Stimulated activated CD8-positive, alpha-beta memory T cell treated with anti-CD3 and anti-CD28 coated beads, Interleukin-2, amount 100 ng/mL, for 48 hours (primary cell): ENCODE measurements around the gene SLC12A7.
"Not testable (repeated sequence)": the region's sequence is repeated elsewhere in the genome, so short reads cannot be mapped to it uniquely, and the experiment has no call there.

Experiments used
- DNase-seq, 2 donors: peaks; one replicate each; pipeline ENCODE4 v3.0.0-alpha.2; 2020; ENCODE audit warnings: low read depth in 2 of 2

Gene SLC12A7

DNA sequence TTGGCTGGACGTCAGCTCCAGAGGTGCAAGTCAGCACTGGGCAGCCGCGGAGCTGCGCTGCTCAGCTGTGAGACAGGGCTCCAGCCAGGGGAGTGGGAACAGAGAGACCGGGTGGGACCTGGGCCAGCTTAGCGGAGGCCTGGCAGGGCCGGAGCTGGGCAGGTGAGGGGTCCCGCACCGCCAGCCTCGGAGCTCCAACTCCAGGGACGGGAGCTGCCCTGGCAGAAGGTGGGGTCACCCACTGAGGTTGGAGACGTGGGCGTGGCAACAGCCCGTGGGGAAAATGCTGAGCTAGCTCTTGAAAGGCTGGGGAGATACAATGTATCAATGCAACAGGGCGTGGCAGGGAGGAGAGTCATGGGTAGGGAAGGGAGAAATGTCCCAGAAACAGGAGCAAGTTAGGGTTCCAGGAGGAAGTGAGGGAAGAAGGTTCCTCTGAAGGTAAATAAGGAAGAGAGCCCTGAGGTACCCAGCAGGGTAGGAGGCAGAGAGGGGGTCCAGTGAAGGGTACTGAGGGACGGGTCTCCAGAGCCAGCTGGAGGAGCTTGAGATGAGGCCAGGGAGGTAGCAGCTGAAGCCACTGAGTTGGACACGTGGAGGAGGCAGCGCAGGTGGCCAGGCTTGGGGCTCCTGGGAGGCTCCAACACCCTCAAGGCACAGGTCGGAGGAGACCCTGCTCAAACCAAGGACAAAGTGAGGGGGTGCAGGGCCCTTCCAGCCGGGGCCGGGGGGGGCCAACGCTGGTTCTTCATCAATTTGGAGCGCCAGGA lies 104.0 kb downstream of the SLC12A7 start:
- no peak for DNase-seq

DNA sequence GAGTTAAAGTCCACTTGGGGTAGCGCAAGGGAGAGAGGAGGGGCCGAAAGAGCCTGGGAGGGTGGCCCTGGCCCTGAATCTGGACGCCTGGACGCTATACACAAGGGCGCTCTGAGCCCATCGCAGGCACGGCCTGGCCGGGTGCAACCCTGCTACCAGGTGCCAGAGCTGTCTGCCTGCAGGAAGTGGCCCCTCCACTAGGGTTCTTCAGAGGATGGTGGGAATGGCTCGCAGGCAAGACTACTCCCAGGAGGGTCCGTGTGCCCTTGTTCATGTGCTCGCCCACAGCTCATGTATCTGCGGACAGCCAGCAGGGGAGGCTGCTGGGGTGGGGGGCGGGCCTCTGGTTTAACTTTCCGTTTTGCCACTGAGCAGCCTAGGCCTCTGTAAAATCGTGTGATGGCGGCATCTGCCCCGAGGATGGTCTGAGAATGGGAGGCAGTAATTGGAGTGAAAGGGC lies 104.6 kb downstream of the SLC12A7 start:
- no peak for DNase-seq

DNA sequence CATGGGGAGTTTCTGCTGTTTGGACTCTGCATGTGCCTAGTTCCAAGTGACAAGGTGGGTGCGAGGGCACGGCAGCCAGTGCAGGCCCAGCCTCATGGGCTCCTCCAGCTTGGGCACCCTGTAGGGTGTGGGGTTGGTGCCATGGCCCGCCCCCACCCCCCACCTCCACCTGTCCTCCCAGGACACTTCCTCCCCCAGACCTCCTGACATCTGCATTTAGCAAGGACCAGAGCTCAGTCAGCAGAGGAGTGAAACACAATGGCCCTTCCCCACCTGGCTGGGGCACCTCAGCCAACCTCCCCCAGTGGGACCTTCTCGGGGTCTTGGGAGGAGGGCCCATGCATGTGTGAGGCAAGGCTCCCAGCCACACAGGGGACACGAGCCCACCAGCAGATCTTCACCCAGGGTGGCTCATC lies 105.2 kb downstream of the SLC12A7 start:
- DNase-seq, result no peak

DNA sequence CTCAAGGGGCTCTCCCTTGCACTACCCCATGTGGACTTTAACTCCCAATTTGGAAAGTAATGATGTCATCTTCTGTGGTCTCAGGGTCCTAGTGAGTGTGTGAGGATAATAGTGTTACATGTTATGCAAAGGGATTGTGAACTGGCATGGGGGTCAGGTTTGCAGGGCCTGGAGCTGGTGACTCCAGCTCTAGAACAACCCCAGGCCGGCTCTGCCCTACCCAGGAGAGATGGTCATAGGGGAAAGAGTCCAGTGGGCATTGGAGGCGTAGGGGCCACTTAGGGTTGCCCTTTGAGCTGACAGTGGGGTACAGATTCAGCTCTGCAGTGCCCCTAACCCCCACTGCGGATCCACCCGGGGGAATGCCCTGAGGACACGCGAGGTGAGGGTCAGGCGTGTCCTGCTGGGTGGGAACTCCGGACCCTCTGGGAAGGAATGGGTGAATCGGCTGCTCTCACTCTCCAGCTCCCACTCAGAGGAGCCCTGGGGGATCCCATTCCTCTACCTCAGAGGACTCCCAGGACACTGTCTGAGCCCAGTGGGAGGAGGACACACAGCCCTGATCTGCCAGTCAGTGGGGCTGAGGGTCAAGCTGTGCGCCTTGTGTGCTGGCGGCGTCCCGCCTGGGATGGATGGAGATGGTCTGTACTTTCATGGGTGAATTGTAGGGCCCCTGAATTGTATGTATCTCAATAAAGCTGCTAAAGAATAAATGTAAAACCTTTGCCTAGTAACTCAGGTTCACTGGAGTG lies 105.8 kb downstream of the SLC12A7 start:
- no peak for DNase-seq

DNA sequence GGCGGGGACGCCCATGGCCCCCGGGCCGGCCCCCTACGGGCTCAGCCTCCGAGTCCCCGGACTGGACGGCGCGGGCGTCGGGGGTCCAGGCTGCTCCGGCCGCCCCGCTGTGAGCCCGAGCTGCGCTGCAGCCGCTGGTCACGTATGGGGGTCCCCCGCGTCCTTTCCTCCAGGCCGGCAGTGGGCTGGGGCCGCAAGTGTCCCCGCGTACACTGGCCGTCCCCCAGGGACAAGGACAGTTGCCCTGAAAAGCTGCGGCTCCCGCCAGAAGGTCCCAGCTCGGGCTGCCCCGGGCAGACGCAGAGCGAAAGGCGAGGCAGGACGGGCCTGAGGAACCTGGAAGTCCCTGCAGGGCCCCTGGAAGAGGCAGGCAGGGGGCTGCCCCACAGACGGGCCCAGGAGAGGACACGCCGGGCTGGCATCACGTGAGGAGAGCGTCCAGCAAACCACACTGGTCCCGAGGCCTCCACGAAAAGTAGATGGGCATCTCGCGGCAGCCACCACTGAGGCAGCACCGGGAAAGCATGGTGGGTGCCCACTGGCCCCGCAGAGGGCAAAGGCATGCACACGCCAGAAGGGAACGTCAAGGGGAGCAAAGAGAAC lies 106.5 kb downstream of the SLC12A7 start:
- DNase-seq, result no peak

DNA sequence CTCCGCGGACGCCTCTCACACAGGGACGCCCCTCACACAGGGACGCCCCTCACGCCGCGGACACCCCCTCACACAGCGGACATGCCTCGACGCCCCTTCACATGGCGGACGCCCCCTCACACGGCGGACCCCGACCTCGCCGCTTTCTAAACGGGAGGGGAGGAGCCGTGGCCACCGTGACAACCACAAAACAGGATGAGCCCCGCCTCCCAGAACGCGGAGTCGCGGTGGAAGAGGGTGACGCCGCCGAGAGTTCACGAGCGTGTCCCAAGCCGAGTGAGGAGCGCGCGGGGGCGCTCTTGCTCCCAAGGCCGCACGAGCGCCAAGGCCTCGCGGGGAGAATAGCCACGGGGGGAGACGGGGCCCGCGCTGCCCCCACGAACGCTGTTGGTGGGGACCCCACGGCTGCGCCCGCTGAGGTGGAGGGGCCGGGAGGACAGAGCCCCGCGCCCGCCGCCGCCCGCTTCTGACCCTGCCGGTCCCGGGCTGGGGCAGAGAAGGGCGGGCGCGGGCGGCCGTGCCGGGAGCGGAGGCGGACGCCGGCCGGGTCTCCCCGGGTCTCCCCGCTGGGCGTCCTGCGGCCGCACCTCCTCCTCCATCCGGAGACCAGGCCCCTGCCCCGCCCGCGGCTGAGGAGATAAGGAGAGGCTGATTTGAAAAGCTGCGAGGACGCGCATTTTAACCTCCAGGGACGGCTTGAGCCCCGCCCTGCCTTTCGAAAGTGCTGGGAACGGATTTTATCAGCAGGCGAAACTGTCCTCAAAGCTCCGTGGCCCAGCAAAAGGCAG lies 107.2 kb downstream of the SLC12A7 start:
- no peak for DNase-seq

DNA sequence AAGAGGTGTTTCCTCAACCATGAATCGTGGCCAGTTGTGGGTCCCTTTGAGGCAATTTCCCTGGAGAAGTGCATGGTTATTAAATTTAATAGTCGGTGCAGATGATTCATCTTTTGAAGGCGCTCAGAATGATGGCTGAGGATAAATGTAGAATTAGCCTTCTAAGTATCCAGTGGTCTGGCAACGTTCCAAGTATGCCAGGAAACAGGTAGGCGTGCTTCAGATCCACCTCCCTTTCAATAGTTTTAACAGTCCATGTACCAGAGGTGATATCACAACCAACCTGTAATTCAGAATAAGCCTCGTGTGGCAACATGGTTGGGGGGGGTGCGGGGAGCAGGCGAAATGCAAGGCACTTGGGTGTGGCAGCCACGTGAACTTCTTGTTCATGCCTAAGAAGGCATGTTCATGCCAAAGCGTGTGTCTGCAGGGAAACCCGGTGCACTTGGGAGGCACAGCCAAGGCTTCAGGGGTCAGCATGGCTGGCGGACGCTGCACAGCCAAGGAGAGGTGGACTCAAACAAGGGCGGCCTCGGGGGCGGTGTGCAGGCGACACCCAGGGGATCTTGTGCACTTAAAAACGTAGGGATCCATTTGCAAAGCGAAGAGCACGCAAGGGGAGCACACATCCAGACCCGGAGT lies 108.4 kb downstream of the SLC12A7 start:
- no peak for DNase-seq

DNA sequence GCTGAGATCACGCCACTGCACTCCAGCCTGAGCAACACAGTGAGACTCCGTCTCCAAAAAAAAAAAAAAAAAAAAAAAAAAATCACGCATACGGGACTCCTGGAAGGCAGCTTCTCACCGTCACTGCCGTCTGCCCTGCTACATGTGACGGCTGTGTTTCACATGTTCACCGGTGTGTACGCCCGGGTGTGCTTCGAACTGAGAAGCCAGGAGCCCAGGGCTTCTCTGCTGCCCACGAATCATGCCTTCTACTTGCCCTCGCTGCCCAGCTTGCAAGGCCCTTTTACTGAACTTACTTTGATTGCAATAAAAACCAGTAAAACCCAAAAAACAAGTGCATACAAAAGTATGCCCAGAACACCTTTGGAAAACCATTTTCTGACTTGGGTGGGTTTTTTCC lies 109.0 kb downstream of the SLC12A7 start:
- DNase-seq, result no peak

DNA sequence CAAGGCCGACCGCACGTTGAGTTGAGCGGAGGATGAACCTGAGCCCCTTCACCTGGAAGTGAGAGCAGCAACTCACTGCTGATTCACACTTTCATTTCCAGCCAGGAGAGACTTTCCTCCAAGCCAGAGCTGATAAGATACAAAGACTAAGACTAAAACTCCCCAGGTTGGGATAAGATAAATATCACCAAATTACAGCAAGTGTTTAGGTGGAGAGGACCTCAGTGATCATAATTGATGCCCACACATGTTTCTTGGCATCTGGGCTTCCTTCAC lies 109.7 kb downstream of the SLC12A7 start:
- DNase-seq, result no peak

DNA sequence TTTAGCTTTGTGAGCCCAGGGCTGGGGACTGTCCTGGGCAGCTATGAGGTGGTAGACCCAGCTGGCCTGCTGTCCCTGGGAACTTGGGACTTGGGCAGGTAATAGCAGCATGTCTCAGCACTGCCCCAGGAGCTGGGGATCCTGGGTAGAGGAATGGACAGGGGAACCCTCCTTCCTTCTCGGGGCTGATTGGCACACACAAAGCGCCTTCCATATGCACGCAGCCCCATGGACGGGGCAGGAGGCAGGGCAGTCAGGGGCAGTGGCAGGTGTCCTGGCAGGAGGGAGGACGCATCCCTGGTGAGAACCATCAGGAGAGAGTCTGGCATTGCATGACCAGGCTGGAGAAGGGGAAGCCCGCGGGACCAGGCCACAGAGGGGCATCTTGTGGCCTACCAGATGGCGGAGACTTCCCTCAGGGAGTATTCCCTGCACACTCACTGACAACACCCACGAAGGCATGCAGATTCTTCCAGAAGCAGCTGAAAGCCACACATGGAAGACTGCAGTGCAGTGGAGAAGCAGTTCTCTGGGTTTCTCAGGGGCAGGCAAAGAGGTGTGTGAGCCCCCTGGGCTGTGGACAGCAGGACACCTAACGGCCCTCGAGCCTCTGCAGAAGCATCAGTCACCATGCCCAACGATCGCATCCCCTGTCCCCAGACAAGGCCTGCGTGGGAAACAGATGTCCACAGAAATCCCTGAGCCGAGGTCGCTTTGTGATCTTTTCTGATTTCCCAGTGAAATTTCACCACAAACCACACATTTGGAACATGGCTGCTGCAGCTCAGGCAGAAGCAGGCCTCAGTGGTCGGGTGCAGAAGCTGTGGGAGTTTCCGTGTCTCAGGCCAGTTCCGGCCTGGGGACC lies 110.2 kb downstream of the SLC12A7 start:
- no peak for DNase-seq

DNA sequence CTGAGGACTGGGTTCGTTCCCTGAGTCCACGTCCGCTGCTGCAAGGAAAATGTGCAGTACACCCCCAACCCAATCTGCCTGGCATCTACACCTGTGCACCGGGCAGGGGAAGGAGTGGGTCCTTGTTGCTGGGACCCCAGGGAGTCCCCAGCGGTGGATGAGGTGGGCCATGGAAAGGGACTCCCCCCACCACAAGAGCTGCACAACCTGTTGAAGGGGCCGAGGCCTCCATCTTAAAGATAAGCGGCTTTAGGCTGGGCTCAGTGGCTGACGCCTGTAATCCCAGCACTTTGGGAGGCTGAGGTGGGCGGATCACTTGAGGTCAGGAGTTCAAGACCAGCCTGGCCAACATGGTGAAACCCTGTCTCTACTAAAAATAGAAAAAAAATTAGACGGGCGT lies 111.0 kb downstream of the SLC12A7 start:
- not testable (repeated sequence) for DNase-seq
